KOPT-K1 (cell line): ENCODE results near the gene TMEM238L.

ENCODE experiments used
- H3K27ac ChIP-seq: fragments of 200-600 bp; sonication (generic); 2 replicates; pipeline ENCODE4 v1.5.1; 2016; ENCODE audit warnings: antibody characterized with exemption, mild to moderate bottlenecking, low read depth, low read length; ENCODE audit not compliant: poor library complexity, severe bottlenecking
- H3K36me3 ChIP-seq: fragments of 200-600 bp; sonication (generic); 2 replicates; pipeline ENCODE4 v1.5.1; 2017; ENCODE audit warnings: antibody characterized with exemption, mild to moderate bottlenecking, low read length, moderate library complexity; ENCODE audit not compliant: insufficient read depth
- H3K9me3 ChIP-seq: fragments of 200-600 bp; sonication (generic); 2 replicates; pipeline ENCODE4 v1.5.1; 2017; ENCODE audit warnings: antibody characterized with exemption, low read length, mild to moderate bottlenecking; ENCODE audit not compliant: insufficient read depth, poor library complexity, severe bottlenecking

The TMEM238L gene

DNA sequence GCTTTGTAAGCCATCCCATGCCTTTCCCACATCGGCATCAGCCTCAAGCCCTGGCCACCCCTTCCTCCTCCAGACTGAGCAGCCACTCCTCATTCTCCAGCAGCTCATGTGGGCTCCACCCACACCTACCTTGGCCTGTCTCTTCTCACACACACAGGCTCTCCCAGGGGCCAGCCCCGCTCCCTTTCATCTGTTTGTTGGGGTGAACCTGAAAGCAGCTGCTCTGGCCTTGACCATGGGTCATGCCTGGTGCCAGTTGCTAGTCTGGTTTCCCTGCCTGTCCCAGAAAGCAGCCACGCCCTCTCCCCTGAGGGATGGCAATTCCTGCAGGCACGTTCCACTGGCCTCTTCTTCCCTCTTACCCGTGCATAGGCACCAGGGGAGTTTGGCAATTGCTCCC lies 11.4 kb upstream of the TMEM238L start:
- H3K27ac ChIP-seq, result no peak overlapping the region
- H3K36me3 ChIP-seq, result no peaks in the 10 kb centered on the region
- no peaks in the 10 kb centered on the region for H3K9me3 ChIP-seq

DNA sequence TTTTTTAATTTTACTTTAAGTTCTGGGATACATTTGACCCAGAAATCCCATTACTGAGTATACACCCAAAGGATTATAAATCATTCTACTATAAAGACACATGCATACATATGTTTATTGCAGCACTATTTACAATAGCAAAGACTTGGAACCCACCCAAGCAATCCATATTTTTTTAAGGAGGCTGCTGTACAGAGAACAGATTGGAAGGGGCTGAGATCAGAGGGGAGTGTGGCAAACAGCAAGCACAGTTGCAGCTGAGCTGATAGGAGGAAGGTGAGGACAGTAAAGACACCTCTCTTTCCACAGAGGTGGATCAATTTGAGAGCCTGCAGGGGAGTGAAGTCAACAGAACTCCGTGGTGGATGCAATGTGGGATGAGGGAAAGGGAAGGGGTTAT lies 10.2 kb upstream of the TMEM238L start:
- H3K36me3 ChIP-seq, result no peaks in the 10 kb centered on the region
- no peaks in the 10 kb centered on the region for H3K9me3 ChIP-seq
- no peak overlapping the region for H3K27ac ChIP-seq

DNA sequence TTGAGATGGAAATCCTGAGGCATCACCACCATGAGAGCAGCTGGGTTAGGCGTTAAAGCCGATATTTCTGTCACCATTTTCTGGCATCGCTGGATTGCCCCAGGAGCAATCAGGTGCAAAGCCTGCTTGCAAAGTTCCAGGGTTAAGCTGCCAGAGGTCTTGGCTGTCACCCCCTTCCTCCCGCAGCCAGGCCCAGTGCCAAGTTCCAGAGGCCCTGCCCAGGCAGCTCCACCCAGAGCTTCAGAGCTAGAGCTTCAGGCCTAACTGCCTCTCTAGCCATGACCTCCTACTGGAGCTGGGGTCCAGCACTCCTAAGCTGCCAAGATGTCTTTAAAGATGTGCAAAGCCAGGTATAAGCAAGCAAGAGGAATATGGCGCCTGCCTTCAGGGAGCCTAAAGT lies 8.8 kb upstream of the TMEM238L start:
- H3K27ac ChIP-seq, result no peak overlapping the region
- no peaks in the 10 kb centered on the region for H3K9me3 ChIP-seq
- no peaks in the 10 kb centered on the region for H3K36me3 ChIP-seq

GRCh38 chr17:10809605-10810004 lies 5.7 kb upstream of the TMEM238L start:
- Histone ChIP-seq H3K27ac (no peak overlapping the region), H3K9me3 (no peaks in the 10 kb centered on the region), H3K36me3 (no peaks in the 10 kb centered on the region)

DNA sequence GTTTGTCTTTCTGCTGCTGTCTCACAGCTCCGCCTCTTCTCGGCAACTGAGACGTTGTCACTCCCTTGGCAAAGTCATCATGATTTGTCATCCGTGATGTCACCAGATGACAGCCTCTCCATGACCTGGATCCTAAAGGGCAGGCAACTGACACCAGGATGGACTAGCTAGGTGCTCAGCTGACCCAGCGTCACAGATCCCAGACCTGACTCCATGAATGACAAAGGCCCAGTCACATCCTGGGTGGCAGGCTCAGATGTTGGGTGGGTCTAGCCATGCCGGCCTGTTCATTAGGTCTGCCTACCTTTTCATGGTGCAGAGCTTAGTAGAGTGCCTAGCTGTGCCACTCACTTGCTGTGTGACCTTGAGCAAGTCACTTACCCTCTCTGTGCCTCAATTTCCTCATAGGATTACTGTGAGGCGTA lies 3.8 kb upstream of the TMEM238L start:
- no peaks in the 10 kb centered on the region for H3K36me3 ChIP-seq
- H3K9me3 ChIP-seq, result no peaks in the 10 kb centered on the region
- H3K27ac ChIP-seq, result no peak overlapping the region

DNA sequence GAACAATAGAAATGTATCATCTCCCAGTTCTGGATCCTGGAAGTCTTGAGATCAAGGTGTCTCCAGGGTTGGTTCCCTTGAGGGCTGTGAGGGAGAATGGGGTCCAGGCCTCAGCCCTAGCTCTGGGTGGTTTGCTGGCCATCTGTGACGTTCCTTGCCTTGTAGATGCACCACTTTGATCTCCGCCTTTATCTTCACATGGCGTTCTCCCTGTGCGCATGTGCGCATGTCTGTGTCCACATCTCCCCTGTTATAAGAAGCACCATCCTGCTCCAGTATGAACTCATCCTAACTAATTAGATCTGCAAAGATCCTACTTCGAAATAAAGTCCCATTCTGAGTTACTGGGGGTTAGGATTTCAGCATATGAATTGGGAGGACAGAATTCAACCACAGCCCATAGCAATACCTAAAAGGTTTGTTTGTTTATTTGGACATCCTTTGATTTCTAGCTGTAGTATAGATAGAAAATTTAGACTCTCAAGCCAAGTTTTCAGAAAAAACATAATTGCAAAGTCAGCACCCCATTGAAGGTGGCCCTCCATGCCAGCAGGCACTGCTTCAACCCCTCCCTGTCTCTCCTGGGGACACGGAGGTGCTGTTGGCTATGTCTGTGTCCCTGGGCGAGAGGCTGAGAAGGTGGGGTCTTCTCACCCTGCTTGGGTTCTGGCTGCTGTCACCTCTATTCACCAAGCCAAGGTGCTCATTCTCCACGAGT lies 2.8 kb upstream of the TMEM238L start:
- H3K36me3 ChIP-seq, result no peaks in the 10 kb centered on the region
- H3K27ac ChIP-seq, result no peak overlapping the region

DNA sequence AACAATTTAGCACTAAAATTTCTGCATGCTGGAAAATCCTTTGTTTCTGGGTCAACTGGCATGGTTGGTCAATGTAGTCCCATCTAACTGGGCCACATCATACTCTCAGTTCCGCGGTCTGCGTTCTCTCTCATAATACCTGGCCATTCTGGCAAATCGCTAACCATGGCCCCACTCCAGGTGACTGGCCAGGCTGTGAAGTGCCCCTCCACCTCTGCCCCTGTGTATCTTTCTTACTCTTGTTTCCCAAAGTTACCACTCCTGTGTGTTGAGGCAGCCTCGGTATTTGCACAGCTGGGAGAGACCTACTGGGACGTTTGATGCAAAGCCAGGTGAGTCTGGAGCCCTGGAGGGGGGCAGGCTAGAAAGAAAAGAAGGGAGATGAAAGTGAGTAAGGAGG lies 2.0 kb upstream of the TMEM238L start:
- Histone ChIP-seq H3K36me3 (no peaks in the 10 kb centered on the region), H3K9me3 (no peaks in the 10 kb centered on the region), H3K27ac (no peak overlapping the region)

More for the DNA sequence above, 2.8 kb upstream of the TMEM238L start:
- H3K9me3 ChIP-seq, result no peaks in the 10 kb centered on the region

GRCh38 chr17:10804546-10804945 lies 647 bp upstream of the TMEM238L start:
- H3K27ac ChIP-seq, result no peak overlapping the region
- no peaks in the 10 kb centered on the region for H3K36me3 ChIP-seq
- no peaks in the 10 kb centered on the region for H3K9me3 ChIP-seq

GRCh38 chr17:10803350-10803749 lies 549 bp downstream of the TMEM238L start:
- H3K9me3 ChIP-seq, result no peaks in the 10 kb centered on the region
- no peak overlapping the region for H3K27ac ChIP-seq
- H3K36me3 ChIP-seq, result no peaks in the 10 kb centered on the region

- no peaks in the 10 kb centered on the region for H3K36me3 ChIP-seq
- H3K9me3 ChIP-seq, result no peaks in the 10 kb centered on the region
- H3K27ac ChIP-seq, result no peak overlapping the region
Observed at GRCh38 chr17:10802496-10803284, 1.2 kb downstream of the TMEM238L start.

GRCh38 chr17:10799407-10799806 lies 4.5 kb downstream of the TMEM238L start:
- no peaks in the 10 kb centered on the region for H3K9me3 ChIP-seq
- H3K36me3 ChIP-seq, result no peaks in the 10 kb centered on the region
- H3K27ac ChIP-seq, result no peak overlapping the region

GRCh38 chr17:10798910-10799309 lies 5.0 kb downstream of the TMEM238L start:
- Histone ChIP-seq H3K9me3 (no peaks in the 10 kb centered on the region), H3K36me3 (no peaks in the 10 kb centered on the region), H3K27ac (no peak overlapping the region)

DNA sequence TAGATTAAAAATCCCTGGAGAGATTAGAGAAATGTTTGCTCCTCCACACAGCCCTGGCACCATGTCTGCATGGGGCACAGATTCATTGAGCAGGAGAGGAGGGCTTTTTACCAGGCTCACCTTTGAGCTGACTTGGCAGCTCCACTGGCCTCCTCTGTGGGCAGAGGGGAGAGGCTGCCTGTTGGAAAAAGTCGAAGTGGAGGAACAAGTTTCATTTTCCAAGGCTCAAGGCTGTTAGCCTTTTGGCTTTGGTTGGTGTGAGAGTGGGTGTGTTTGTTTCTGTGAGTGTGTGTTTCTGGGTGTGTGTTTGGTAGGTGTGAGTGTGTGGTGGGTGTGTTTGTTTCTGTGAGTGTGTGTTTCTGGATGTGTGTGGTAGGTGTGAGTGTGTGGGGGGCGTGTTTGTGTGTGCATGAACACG lies 5.6 kb downstream of the TMEM238L start:
- Histone ChIP-seq H3K36me3 (no peaks in the 10 kb centered on the region), H3K27ac (no peak overlapping the region), H3K9me3 (no peaks in the 10 kb centered on the region)

DNA sequence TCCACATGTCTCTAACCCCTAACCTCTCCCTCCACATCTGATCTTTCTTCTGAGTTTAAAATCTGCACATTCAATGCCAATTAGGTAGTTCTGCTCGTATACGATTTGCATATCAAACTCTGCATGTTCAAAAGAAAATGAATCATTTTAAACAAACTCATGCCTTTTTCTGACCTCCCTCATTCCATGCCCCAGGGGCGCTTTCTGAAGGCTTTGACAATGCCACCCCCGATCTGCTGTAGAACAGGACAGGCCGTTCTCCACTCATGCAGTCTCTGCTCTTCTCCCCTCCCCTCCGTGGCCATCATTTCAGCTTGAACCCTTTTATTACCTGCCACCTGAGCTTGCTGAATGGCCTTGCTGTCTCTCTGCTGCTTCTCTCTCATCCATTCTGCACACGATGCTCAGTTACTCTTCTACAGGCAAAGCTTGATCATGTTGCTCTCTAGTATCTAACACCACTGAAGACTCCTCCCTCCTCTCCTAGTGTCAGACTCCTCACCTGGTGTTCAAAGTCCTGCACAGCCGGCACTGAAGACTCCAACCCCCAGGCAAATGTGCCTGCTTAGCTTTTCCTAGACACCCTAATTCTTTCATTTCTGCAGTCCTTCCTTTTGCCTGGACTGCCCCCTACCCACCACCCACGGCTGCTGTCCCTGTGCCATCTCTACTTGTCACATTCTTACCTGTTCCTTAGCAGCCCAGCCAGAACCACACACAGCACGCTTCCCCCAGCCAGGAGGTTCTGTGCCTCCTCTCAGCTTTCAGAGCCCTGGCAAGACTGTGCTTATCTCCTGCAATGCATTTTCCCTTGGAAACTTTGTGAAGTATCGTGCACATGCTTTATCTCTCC lies 6.2 kb downstream of the TMEM238L start:
- Histone ChIP-seq H3K9me3 (no peaks in the 10 kb centered on the region), H3K27ac (no peak overlapping the region), H3K36me3 (no peaks in the 10 kb centered on the region)

GRCh38 chr17:10793816-10794215 lies 10.1 kb downstream of the TMEM238L start:
- no peaks in the 10 kb centered on the region for H3K36me3 ChIP-seq
- H3K27ac ChIP-seq, result no peak overlapping the region
- H3K9me3 ChIP-seq, result no peaks in the 10 kb centered on the region
